ENCODE results near the gene MYO1D.

MYO1D gene

GRCh38 chr17:32495359-32496231, 381.3 kb downstream of the MYO1D start:
- DNase-seq, result no peak

DNA sequence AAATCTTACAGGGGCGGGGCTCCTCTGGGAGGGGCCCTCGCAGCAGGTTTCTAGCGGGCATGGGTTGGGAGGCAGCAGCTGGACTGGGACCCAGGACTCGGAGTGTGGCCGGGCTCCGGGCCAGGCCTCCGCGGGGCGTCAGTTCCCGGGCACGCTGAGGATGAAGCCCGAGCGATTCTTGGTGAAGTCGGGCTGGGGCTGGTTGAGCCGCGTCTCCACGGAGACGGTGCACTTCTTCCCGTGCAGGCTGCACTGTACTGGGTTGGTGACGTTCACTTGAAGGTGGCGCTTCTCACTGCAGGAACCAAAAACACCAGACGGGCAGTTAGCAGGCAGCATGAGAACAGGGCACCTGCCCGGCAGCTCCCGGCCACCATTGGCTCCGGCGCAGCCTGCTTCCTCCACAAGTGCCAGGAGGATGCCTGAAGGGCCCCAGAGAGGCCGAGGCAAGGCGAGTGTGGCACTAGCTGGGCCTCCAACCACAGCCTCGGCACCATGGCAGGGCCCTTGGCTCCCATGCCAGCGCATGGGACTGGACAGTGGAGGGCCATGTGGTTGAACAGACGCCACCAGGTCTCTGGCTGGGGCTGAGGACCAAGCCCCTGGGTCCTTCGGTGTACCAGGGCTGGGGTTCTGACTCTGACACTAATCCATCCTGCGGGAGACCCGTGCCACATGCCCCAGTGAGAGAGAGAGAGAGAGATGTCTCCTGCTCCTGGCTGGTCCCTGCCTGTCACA, 382.1 kb downstream of the MYO1D start:
- DNase-seq, result peak; percentile 13 to 69

- DNase-seq, result no peak
Measured at GRCh38 chr17:32493976-32494513, 382.9 kb downstream of the MYO1D start.

GRCh38 chr17:32493571-32493970, 383.4 kb downstream of the MYO1D start:
- no peak for DNase-seq

DNA sequence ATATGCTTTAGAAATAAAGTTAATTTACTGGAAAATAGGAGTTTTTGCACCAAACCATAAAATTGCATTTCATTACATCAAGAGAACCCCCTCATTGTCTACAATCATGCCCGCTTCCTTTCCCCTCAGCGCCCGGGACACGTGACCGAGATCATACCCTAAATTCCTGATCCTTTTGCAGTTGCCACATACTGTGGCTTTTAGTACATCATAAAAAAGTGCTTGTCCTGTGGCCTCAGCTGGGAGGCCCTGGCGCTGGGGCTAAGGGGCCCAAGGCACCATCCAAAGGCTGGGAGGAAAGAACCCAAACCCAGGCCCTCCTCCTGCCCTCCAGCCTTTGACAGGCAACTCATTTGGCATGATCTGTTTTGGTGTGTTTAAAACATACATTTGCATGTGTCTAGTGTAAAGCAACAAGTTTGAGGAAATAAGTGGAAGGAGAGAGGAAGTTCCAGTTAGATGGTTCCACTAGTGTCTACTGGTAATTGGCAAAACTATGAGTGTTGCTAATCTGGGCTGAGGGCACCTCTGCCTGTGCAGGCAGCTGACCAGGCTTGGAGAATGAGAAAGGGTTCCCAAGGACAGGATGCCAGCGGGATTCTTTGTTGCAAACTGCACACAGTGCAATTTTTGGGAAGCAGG, 384.2 kb downstream of the MYO1D start:
- no peak for DNase-seq

DNA sequence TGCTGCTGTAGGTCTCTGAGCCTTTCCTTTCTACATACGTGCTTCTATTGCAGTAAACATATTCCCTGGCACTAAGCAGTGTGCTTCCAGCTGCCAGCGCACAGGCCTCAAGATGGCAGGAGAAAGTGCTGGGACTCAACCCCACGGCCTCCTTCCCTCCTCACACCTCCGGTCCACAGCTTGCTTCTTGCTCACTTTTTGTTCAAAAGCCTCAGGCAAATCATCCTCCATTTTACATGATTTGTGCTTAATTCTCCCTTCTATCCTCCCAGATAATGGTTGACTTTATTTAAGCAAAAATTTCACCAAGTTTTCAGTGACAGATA, 384.7 kb downstream of the MYO1D start:
- DNase-seq, result peak in 1 of 2 experiments; percentile 6

DNA sequence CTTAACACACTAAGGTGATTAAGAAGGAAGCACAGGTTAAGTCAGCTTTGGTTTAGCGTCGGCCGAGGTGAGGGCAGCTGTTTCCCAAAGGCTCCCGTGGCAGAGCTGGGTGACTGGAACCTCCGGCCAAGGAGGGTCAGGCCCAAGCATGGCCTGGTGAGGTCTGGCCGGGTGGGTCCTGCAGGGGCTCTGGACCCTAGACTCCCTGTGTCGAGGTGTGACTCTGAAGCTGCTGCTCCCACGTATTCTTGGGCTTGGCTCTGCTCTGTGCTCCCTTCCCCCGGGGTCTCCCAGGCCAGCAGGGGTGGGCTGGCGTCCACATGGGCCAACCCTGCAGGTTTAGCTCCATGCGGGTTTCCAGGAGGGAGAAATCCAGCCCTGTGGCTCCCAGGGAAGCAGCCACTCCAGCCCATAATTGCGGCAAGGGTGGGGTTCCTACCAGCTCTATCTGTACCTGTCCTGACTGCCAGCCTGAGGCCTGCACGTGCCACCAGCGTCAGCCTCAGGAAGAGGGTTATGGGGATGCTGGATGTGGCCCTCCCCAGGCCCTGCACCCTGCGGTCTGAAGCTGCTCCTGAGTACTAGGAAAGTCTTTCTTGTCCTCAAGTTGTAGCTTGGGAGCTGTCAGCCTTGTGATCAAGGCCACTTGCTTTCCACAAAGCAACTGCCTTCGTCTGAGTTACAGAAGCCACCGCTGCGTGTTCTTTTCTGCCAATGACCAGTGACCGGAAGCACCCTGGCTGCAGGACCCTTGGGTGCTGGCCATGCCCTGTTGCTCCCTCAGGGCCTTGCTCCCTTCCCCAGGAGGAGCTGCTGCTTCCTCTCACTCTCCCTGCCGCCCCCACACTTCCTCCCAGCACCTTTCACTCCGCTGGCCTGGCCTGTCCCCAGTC, 385.3 kb downstream of the MYO1D start:
- DNase-seq, result no peak

DNA sequence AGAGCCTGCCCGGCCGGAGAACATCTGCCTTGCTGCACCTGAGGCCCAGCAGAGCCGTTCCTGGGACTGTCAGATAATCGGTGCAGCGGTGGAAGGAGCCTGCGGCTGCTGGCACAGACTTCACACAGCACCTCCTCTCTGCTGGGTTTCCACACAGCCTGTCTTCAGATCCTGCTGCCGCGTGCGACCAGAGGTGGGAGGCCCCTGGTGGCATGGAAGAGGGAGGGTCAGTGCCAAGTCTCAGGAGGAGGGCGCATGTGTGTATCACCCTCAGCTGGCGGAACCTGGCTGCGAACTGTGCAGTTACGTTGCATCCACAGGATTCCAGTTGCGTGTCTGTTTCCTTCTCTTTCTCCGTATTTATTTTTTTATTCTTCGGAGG, 386.8 kb downstream of the MYO1D start:
- DNase-seq, result peak; percentile 24 to 51

GRCh38 chr17:32489320-32490100, 387.4 kb downstream of the MYO1D start:
- DNase-seq, result no peak

DNA sequence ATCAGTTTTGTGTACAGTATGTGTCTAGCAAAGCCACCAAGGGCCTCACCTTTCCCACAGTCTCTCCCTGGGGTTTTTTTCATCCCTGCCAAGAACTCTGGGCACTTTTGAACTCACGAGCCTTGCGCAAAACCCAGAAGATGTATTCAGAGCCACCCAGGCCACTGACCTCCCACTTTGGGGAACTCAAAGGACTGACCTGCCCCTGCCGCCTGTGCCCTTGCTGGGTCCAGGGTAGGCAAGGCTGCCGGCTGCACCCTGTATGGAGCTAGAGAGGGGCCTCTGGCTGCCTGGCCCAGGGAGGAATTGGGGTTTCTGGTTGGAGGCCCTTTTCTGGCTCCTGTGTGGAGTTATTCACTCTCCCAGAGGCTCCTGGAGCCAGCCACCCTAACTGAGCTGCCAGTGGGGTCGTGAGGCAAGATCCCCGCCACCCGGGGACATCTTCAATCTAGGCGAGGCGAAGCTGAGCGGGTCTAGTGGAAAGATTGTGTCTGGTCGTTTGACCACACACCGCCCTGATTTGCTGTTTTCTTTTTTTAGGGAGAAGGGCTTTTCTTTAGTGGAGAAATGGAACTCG, 388.2 kb downstream of the MYO1D start:
- no peak for DNase-seq

DNA sequence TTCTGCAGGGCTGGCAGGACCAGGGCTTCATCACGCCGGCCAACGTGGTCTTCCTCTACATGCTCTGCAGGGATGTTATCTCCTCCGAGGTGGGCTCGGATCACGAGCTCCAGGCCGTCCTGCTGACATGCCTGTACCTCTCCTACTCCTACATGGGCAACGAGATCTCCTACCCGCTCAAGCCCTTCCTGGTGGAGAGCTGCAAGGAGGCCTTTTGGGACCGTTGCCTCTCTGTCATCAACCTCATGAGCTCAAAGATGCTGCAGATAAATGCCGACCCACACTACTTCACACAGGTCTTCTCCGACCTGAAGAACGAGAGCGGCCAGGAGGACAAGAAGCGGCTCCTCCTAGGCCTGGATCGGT, 388.8 kb downstream of the MYO1D start:
- peak; percentile 9 to 64 for DNase-seq

GRCh38 chr17:32487473-32488176, 389.3 kb downstream of the MYO1D start:
- DNase-seq, result peak in 1 of 2 experiments; percentile 68

GRCh38 chr17:32486701-32487472, 390.0 kb downstream of the MYO1D start, which contains the start of gene CDK5R1:
Gene CDK5R1, plus strand, starts transcription at chr17:32486993. Its CDS starts 628 bp downstream, at chr17:32487621.
- DNase-seq, result peak in 1 of 2 experiments; percentile 91

DNA sequence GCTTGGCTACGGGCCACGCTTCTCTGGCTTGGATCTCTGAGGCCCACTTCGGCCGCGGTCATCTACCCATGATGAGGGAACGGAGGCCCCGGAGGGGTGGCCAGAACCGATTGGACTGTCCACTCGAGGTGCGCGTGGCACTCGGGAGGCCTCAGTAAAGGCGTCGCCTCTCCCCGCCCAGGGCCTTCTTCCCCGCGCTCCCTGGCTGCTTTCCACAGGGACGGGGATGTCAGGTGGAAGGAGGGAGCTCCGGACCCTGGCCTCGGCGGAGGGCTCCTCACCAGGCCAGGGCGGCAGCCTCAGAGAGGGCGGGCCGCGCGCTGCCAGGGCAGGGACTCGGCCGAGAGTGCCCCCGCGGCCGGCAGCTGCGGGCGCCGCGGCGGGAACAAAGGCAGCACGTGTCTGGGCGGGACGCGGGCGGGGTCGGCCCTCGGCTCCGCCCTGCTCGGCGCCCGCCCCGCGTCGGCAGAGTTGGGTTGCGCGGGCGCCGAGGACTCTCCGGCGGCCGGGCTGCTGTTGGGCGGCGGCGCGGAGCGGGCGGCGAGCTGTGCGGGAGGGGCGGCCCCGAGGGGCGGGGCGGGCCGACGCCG, 390.7 kb downstream of the MYO1D start:
- peak; percentile 32 to 93 for DNase-seq

DNA sequence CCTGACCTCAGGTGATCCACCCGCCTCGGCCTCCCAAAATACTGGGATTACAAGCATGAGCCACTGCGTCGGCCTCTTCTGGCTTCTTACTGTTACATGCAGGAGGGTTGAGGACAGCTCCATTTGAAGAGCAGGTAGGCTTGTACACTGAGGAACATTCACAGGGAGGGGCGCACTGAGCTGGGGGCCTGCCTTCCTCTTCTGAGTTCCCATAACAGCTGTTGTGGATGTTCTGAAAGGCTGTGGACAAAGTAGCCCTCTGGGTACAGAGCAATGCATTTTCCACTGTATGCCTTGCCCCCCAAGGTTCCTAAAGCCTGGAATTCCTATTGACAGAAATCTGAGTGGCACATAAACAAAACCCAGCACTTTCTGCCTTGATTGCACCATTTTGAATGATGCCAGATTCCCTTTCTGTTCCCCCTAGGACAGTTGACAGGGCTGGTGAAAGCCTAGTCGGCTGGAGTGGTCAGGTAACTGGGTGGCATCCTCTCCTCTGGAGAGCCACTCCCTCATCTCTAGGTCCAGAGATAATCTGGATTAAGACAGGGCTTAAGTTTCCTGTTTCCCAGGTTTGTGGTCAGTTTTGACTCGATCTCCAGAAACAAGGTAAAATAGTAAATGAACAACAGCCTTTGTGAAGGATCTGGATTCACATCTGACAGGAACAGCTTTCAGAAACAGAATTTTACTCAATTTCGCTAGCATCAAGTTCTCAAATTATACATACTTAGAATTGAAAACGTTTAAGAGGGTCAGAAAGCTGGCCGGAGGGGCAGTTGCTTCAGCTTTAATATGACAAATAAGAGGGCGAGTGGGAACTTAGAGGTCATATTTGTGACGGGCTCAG, 391.4 kb downstream of the MYO1D start:
- peak in 1 of 2 experiments; percentile 24 for DNase-seq

DNA sequence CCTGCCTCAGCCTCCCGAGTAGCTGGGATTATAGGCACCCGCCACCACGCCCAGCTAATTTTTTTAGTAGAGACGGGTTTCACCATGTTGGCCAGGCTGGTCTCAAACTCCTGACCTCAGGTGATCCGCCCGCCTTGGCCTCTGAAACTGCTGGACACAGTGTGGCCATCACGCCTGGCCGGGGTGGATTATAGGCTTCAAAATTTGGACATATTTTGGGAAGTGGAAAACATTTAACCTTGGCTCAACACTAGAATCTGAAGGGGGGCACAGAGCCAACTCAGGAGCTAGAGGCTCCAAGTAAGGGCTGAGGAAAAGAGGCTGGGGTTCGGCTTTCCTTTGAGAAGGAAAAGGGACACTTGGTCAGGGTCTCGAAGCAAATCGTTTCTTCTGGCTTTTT, 392.3 kb downstream of the MYO1D start:
- DNase-seq, result no peak

GRCh38 chr17:32484041-32484461, 392.9 kb downstream of the MYO1D start:
- peak in 1 of 2 experiments; percentile 7 for DNase-seq

DNA sequence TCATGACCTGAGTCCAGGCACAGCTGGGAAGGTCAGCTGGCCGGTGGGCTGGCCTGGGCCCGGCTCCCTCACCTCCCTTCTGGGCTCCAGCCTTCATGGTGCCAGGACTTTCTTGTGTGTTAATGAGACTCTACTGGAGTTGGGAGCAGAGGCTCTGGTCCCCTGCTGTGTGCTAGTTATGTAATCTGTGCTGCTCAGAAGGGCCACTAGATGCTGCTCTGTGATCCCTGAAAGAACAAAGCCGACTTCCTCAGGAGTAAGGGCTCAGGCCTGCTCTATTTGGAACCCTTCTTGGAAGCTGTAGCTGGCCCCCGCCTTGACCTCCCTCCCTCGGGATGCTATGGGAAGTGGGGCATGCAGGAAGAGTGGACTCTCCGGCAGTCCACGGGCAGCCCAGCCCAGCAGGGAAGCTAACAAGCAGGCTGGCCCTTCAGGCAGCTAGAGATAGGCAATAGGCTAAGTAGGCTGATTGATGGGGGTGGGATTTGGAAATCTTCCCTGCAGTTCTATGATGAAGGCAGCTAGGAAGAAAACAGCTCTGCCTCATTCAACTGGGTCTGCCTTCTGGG, 393.4 kb downstream of the MYO1D start:
- DNase-seq, result peak; percentile 19 to 67

Measured in NCI-H526 (cell line).